Renal cortex interstitium (tissue), 11 donors: ENCODE results near the gene PTRHD1. TPM values are rescaled to one million over a fixed set of nuclear protein-coding genes. Genes with fewer than 3 reads are reported as not detected.
"Not testable (repeated sequence)": the region's sequence is repeated elsewhere in the genome, so short reads cannot be mapped to it uniquely, and the experiment has no call there.

Source experiments
- DNase-seq, 11 donors: peaks; one replicate each; pipeline ENCODE4 v3.0.0-alpha.2; 2013; ENCODE audit warnings: low read depth in 9 of 11, low spot score in 4 of 11; ENCODE audit errors: extremely low read depth in 1 of 11
- polyA plus RNA-seq, 3 donors: library from polyadenylated mRNA; unstranded; fragments of 120-200 nt; gene quantifications; one replicate each; pipeline ENCODE4 v1.2.1, GENCODE V29; 2013; ENCODE audit not compliant: insufficient read length in 3 of 3

PTRHD1 gene
- polyA plus RNA-seq, 3 donors, result 36.2 to 41.0 (median 37.8) TPM

- DNase-seq, result no peak
These were observed 27.6 kb upstream of the PTRHD1 start for GRCh38 chr2:24820598-24821432.

DNA sequence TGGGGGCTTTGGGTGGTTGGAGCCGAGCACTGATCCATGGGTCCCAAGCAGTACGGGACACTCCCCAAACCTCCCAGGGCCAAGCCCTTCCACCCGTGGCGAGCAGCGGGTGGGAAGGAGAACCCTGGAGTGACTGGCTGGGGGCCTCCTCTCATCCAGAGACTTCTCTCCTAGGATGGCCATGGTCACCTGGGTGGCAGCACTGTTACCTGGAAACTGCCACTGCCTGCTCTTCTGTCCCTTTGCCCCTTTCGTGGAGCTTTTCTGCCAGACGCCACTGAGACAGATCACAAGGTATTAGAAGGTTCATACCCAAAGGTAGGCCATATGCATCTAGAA, 27.0 kb upstream of the PTRHD1 start:
- no peak for DNase-seq

GRCh38 chr2:24819442-24820174, 26.4 kb upstream of the PTRHD1 start:
- DNase-seq, result no peak

DNA sequence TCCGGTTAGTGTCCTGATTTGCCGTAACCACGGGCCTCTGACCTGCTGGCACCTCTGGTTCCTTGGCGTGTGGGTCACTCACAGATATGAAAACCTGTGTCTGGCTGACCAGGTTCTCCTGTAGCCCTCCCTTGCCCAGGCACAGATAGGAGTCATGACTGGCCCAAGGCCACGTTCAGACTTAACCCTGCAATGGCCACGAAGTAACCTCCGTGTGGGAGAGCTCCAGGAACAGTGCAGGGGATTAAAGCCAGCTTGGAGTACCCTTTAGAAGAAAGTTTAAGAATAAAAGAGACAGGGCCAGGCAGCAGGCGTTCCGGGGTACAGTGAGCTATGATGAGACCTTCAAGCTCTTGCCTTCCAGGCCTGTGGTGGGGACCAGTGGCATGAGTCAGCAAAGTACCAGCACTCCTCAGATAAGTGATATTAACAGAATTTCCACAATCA, 25.6 kb upstream of the PTRHD1 start:
- no peak for DNase-seq

GRCh38 chr2:24816884-24817283, 23.7 kb upstream of the PTRHD1 start:
- no peak for DNase-seq

DNA sequence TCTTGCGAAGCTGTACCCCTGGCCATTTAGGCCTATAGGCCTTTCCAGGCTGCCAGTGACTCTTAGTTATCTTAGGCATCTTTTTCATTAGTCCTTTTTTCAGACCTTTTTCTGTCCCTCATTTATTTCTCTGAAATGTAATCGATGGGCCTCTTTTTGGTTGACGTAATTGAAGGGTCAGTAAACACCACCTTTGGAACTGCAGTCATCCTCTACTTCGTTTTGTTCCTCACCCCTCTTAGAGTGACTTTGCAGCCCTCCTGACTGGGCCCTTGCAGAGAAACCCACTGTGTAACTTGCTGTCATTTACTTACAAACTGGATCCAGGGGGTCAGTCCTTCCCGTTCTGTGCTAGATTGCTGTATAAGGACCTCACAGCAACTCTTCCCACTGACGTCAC, 23.2 kb upstream of the PTRHD1 start:
- no peak for DNase-seq

DNA sequence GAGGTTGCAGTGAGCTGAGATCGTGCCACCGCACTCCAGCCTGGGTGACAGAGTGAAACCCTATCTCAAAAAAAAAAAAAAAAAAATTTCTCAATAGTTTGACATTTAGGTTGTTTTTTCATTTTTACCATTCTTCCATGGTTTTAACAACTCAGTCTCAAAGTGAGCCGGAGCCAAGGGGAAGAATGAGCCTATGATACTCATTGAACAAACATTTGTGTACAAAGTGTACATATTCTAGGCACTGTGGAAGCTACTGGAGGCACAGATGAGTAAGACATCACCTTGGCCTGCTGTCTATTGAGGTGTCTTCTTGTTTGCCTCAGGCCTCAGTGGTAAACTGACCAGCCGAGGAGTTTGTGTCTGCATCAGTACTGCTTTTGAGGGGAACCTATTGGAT, 22.0 kb upstream of the PTRHD1 start:
- no peak for DNase-seq

DNA sequence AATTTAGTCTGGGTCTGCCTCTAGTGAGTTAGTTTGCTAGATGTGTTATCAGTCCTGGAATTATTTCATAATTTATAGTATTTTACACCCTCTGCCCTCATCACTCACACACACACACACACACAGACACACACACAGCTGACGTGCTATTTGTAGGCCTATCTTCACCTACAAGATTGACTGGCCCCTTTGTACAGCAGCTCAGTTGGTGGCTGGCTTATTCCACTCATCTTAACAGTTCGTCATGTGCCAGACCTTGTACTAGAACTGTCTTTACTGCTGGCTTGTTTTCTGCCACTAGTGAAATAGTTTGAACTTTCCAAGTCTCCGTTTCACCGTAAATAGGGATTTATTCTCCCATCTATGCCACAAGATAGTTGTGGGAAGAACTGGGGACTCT, 21.3 kb upstream of the PTRHD1 start:
- DNase-seq, result no peak

DNA sequence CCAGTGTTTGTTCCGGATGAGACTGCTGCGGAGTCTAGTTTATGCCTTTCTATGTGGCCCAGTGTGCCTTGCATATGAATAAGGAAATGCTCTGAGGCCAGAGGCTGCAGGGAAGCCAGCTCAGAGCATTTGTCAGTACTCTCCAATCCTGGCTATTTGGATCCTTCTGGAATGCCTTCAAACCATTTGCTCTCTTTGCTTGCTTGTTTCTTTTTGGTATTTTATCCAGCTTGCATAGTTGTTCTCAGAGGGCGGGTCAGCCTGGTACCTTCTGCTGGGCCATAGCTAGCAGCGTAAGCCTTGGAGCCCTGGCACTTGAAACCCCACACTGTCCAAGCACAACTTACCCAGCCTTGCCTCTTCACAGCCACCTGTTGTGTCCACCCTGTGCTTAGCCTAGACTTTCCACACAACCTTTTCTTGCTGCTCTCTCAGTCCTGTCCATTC, 20.5 kb upstream of the PTRHD1 start:
- no peak for DNase-seq

- no peak for DNase-seq
These were observed 16.3 kb upstream of the PTRHD1 start for GRCh38 chr2:24809316-24810007.

- DNase-seq, result no peak
These were observed 13.5 kb upstream of the PTRHD1 start for GRCh38 chr2:24806661-24807036.

DNA sequence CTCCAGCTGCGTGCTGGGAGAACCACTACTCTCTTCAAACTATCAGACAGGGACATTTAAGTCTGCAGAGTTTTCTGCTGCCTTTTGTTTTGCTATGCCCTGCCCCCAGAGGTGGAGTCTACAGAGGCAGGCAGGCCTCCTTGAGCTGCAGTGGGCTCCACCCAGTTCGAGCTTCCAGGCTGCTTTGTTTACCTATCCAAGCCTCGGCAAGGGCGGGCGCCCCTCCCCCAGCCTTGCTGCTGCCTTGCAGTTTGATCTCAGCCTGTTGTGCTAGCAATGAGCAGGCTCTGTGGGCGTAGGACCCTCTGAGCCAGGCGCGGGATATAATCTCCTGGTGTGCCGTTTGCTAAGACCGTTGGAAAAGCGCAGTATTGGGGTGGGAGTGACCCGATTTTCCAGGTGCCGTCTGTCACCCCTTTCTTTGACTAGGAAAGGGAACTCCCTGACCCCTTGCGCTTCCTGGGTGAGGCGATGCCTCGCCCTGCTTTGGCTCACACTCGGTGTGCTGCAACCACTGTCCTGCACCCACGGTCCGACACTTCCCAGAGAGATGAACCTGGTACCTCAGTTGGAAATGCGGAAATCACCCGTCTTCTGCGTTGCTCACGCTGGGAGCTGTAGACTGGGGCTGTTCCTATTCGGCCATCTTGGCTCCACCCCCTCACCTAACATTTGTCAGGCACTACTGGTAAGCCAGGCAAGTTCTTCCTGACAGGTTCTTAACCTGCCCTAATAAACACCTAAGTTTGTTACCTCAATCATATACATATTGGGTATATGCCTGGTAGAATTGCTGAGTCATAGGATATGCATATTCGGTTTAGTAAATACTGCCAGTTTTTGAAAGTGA, 12.8 kb upstream of the PTRHD1 start:
- not testable (repeated sequence) for DNase-seq

DNA sequence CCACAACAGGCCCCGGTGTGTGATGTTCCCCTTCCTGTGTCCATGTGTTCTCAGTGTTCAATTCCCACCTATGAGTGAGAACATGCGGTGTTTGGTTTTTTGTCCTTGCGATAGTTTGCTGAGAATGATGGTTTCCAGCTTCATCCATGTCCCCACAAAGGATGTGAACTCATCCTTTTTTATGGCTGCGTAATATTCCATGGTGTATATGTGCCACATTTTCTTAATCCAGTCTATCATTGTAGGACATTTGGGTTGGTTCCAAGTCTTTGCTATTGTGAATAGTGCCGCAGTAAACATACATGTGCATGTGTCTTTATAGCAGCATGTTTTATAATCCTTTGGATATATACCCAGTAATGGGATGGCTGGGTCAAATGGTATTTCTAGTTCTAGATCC, 7.3 kb upstream of the PTRHD1 start:
- not testable (repeated sequence) for DNase-seq

DNA sequence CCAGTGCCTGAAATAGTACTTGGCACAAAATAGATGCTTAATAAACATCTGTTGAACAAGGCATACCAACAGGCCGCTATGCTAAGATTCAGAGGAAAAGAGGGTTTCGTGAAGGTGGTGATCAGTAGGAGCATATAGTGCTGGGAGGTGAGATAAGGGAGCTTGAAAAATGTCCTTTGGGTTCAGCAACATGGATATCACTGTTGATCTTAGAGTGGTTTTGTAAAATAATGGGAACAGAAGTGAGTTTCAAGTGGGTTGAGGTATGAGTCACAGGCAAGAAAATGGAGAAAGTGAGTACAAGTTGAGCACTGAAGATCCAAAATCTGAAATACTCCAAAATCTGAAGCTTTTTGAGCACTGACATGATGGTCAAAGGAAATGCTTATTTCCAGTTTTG, 4.5 kb upstream of the PTRHD1 start:
- DNase-seq, result no peak

GRCh38 chr2:24793761-24794435, 707 bp upstream of the PTRHD1 start:
- DNase-seq, result no peak

DNA sequence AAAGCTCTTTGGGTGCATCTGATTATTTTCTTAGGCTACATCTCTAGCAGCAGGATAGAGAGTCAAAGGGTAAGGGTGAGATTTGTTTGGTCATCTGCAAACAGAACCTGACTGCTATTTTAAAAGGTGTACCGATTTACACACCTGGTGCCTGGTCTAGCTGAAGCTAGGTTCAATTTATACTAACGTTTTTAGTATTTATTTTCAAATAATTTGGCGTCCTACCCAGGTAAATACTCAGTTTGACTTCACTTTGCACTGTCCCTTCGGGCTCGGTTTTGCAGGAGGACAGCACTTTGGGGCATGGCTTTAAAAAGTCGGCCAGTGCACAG, 683 bp downstream of the PTRHD1 start:
- no peak for DNase-seq

DNA sequence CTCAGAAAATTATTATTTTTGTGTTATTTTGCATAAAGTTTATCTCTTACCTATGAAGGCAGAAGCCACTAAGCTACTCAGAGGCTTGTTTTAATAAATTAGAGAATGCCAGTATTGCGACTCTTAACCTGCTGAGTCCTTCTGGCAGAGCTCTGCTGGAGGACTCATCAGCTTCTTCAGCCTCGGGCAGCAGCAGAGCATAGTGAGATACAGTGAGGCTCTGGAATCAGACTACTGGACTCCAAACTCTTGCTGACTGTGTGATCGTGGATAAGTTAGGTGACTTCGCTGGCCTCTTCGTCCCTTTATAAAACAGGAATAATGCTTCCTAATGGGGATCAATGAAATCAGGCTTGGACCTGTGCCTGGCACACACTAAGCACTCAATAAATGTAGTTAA, 1.7 kb downstream of the PTRHD1 start:
- no peak for DNase-seq

- DNase-seq, result no peak
These were observed 4.4 kb downstream of the PTRHD1 start for GRCh38 chr2:24788816-24789215.

- no peak for DNase-seq
These were observed 5.7 kb downstream of the PTRHD1 start for GRCh38 chr2:24787532-24787931.
